ENCODE data around the gene TMEM232. TPM values are rescaled to one million over a fixed set of nuclear protein-coding genes. Genes with fewer than 3 reads are reported as not detected.
"Not testable (repeated sequence)": the region's sequence is repeated elsewhere in the genome, so short reads cannot be mapped to it uniquely, and the experiment has no call there.

The TMEM232 gene
- total RNA-seq, 3 donors from 2014 or later = 0.28 to 0.90 (median 0.29) TPM

GRCh38 chr5:110735556-110735955 lies 9.1 kb upstream of the TMEM232 start:
- no peak for DNase-seq
- no peaks in the 10 kb centered on the region for H3K36me3 Mint-ChIP-seq (ENCODE audit: insufficient read depth)
- peaks cover 16% of the 10 kb centered on the region for H3K4me1 Mint-ChIP-seq (ENCODE audit: low read depth)
- peaks cover 25% of the 10 kb centered on the region for H3K27me3 Mint-ChIP-seq (ENCODE audit: low read depth)
- H3K9me3 Mint-ChIP-seq = no peaks in the 10 kb centered on the region
- no peak overlapping the region for H3K4me3 Mint-ChIP-seq
- no peak for ATAC-seq

- DNase-seq (no peak), ATAC-seq (no peak)
- H3K27me3 Mint-ChIP-seq (ENCODE audit: low read depth) = peaks cover 31% of the 10 kb centered on the region
- H3K4me1 Mint-ChIP-seq (ENCODE audit: low read depth) = peaks cover 8% of the 10 kb centered on the region
- no peak overlapping the region for H3K4me3 Mint-ChIP-seq
- no peaks in the 10 kb centered on the region for H3K36me3 Mint-ChIP-seq (ENCODE audit: insufficient read depth)
- H3K9me3 Mint-ChIP-seq = no peaks in the 10 kb centered on the region
These were observed 7.6 kb upstream of the TMEM232 start for GRCh38 chr5:110734101-110734500.

DNA sequence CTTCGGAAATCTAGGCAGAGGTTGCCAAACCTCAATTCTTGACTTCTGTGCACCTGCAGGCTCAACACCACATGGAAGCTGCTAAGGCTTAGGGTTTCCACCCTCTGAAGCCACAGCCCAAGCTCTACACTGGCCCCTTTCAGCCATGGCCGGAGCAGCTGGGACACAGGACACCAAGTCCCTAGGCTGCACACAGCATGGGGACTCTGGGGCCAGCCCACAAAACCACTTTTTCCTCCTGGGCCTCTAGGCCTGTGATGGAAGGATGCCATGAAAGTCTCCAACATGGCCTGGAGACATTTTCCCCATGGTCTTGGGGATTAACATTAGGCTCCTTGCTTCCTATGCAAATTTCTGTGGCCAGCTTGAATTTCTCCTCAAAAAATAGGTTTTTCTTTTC lies 5.0 kb upstream of the TMEM232 start:
- H3K36me3 Mint-ChIP-seq (ENCODE audit: insufficient read depth); ATAC-seq; H3K4me3 Mint-ChIP-seq; H3K9me3 Mint-ChIP-seq; H3K4me1 Mint-ChIP-seq (ENCODE audit: low read depth); DNase-seq: not testable (repeated sequence)
- H3K27me3 Mint-ChIP-seq (ENCODE audit: low read depth) = peaks cover 29% of the 10 kb centered on the region

DNA sequence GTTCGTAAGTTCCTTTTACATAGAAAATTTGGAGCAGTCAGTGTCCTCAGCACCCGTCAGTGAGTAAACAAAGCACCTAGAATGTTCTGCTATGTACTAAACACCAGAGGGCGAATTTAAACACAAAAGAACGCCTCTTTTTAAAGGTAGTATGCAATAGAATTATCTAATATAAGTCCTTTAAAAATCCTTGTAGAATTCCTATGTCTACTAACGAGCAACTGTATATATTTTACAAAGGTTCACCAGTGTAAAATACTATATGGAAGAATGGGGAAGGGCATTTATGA lies 499 bp upstream of the TMEM232 start:
- Mint-ChIP-seq H3K9me3 (no peaks in the 10 kb centered on the region), H3K27me3 (ENCODE audit: low read depth) (peaks cover 10% of the 10 kb centered on the region), H3K4me3 (peak overlapping the region; percentile 75), H3K36me3 (ENCODE audit: insufficient read depth) (no peaks in the 10 kb centered on the region), H3K4me1 (ENCODE audit: low read depth) (peaks cover 6% of the 10 kb centered on the region)
- no peak for DNase-seq
- peak; percentile 39 to 58 for ATAC-seq

GRCh38 chr5:110718311-110718710 lies 8.2 kb downstream of the TMEM232 start:
- DNase-seq = no peak
- no peaks in the 10 kb centered on the region for H3K9me3 Mint-ChIP-seq
- ATAC-seq = no peak
- no peaks in the 10 kb centered on the region for H3K4me1 Mint-ChIP-seq (ENCODE audit: low read depth)
- H3K27me3 Mint-ChIP-seq (ENCODE audit: low read depth) = peaks cover 15% of the 10 kb centered on the region
- H3K4me3 Mint-ChIP-seq = no peak overlapping the region
- H3K36me3 Mint-ChIP-seq (ENCODE audit: insufficient read depth) = no peaks in the 10 kb centered on the region

DNA sequence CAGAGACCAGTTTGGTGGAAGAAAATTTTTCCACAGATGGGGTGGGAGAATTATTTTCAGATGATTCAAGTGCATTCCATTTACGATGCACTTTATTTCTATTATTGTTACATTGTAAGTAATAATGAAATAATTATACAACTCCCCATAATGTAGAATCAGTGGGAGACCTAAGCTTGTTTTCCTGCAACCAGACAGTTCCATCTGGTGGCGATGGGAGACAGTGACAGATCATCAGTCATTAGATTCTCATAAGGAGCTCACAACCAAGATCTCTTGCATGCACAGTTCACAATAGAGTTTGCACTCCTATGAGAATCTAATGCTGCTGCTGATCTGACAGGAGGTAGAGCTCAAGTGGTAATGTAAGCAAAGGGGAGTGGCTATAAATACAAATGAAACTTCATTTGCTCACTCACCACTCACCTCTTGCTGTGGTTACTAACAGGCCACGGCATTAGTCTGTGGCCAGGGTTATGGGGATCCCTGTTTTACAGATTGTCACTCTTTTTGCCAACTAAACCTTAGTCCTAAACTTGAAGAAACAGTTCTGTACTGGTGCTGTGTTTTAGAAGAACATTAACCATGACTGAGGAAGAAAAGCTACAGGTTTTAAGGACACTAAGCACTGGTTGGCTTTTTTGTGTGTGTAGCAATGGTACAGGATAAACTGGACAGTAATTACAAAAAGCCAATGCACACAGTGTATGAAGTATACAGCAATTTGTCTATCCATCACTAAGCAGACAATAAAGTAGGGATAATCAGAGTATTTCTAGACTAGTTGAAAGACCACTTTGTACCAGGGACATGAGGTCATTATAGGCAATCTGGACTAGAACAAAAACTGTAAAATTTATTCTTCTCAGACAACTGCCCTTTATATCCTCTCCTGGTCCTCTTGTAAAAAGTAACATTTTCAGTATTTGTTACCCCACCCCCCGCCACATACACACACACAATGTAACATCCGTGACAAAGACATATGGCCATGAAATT lies 9.9 kb downstream of the TMEM232 start:
- no peak overlapping the region for H3K4me3 Mint-ChIP-seq
- no peaks in the 10 kb centered on the region for H3K9me3 Mint-ChIP-seq
- DNase-seq = no peak
- no peaks in the 10 kb centered on the region for H3K4me1 Mint-ChIP-seq (ENCODE audit: low read depth)
- no peak for ATAC-seq
- H3K36me3 Mint-ChIP-seq (ENCODE audit: insufficient read depth) = no peaks in the 10 kb centered on the region
- H3K27me3 Mint-ChIP-seq (ENCODE audit: low read depth) = peaks cover 17% of the 10 kb centered on the region

DNA sequence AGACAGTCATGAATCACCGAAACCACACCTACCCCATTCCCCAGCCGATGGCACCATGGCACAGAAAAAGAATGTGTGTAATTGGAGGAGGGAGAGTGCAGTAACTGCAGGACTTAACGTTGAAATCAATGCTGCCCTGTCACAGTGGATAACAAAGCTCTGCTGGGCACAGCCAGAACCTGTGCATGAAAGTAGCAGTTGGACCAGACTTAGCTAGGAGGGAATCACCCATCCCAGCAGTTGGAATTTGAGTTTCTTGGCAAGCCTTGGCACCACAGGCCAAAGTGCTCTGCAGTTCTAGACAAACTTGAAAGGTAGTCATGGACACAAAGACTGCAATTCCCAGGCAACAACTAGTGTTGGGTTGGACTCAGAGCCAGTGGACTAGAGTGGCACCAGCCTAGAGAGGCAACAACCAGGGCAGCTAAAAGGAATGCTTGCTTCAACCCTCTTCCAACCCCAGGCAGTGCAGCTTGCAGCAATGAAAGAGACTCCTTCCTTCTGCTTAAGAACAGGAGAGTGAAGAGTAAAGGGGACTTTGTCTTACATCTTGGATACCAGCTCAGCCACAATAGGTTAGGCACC lies 19.1 kb downstream of the TMEM232 start:
- H3K36me3 Mint-ChIP-seq (ENCODE audit: insufficient read depth) = no peaks in the 10 kb centered on the region
- H3K4me1 Mint-ChIP-seq (ENCODE audit: low read depth) = no peaks in the 10 kb centered on the region
- no peak for DNase-seq
- H3K4me3 Mint-ChIP-seq = no peak overlapping the region
- peaks cover 24% of the 10 kb centered on the region for H3K27me3 Mint-ChIP-seq (ENCODE audit: low read depth)
- no peak for ATAC-seq
- H3K9me3 Mint-ChIP-seq = no peaks in the 10 kb centered on the region

DNA sequence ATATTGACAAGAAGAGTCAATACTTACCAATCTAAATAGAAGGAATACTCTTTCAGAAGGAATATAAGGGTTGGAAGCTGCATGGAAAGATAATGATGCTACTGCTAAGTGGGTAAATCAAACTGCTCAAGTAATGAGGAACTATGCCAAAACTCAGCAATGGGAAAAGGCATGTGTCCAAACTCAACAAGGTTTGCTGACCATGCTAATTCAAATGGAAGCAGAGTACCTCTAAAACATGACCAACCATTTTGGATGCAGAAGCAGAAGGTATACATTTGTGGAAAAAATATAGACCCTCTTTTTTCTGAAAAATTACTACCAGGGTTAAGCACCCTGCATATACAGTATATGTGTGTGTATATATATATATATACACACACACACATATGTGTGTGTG lies 21.1 kb downstream of the TMEM232 start:
- H3K4me3 Mint-ChIP-seq = no peak overlapping the region
- no peaks in the 10 kb centered on the region for H3K9me3 Mint-ChIP-seq
- peaks cover 21% of the 10 kb centered on the region for H3K27me3 Mint-ChIP-seq (ENCODE audit: low read depth)
- ATAC-seq = no peak
- H3K36me3 Mint-ChIP-seq (ENCODE audit: insufficient read depth) = no peaks in the 10 kb centered on the region
- no peaks in the 10 kb centered on the region for H3K4me1 Mint-ChIP-seq (ENCODE audit: low read depth)
- DNase-seq = no peak

DNA sequence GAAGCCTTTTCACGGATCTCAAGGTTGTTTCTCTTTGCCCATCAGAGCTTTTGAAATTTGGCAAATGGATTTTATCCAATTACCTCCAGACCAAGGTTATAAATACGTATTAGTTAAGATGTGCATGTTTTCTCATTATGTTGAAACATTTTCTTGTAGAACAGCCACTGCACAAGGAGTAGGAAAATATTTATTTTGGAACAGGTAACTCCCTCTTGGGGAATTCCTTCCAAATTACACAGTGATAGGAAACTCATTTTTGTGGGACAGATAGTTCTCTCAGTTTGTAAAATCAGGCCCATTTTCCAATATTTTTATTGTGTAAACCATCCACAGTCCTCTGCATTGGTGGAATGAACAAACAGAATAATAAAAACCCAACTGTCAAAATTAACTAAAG lies 23.0 kb downstream of the TMEM232 start:
- Mint-ChIP-seq H3K9me3 (no peaks in the 10 kb centered on the region), H3K4me3 (no peak overlapping the region), H3K27me3 (ENCODE audit: low read depth) (peaks cover 14% of the 10 kb centered on the region), H3K36me3 (ENCODE audit: insufficient read depth) (no peaks in the 10 kb centered on the region), H3K4me1 (ENCODE audit: low read depth) (no peaks in the 10 kb centered on the region)
- ATAC-seq (no peak), DNase-seq (no peak)

GRCh38 chr5:110702704-110703103 lies 23.8 kb downstream of the TMEM232 start:
- Mint-ChIP-seq H3K36me3 (ENCODE audit: insufficient read depth) (no peaks in the 10 kb centered on the region), H3K4me3 (no peak overlapping the region), H3K27me3 (ENCODE audit: low read depth) (peaks cover 14% of the 10 kb centered on the region), H3K4me1 (ENCODE audit: low read depth) (no peaks in the 10 kb centered on the region), H3K9me3 (no peaks in the 10 kb centered on the region)
- no peak for DNase-seq
- ATAC-seq = no peak

DNA sequence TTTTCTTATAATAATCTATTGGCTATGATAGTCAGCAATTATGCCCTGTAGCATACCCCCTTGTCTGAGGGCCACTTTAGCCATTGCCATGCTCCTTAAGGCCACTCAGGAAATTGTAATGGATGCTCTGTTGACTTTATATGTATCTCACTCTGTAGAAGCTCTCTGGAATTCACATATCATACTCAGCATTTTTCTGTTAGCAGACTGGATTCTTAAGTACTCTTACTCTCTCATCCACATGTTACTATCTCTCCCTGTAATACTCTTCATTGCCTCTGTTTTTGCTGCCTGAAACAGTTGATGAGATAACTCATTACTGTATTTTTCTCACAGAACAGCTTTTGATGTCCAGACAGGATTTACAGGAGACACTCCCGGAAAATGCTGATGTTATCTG lies 24.2 kb downstream of the TMEM232 start:
- peaks cover 14% of the 10 kb centered on the region for H3K27me3 Mint-ChIP-seq (ENCODE audit: low read depth)
- DNase-seq (no peak), ATAC-seq (no peak)
- H3K9me3 Mint-ChIP-seq = no peaks in the 10 kb centered on the region
- H3K4me1 Mint-ChIP-seq (ENCODE audit: low read depth) = no peaks in the 10 kb centered on the region
- no peak overlapping the region for H3K4me3 Mint-ChIP-seq
- H3K36me3 Mint-ChIP-seq (ENCODE audit: insufficient read depth) = no peaks in the 10 kb centered on the region

GRCh38 chr5:110692669-110693068 lies 33.8 kb downstream of the TMEM232 start:
- not testable (repeated sequence) for H3K4me1 Mint-ChIP-seq (ENCODE audit: low read depth); H3K27me3 Mint-ChIP-seq (ENCODE audit: low read depth); DNase-seq; H3K36me3 Mint-ChIP-seq (ENCODE audit: insufficient read depth); ATAC-seq; H3K9me3 Mint-ChIP-seq; H3K4me3 Mint-ChIP-seq

DNA sequence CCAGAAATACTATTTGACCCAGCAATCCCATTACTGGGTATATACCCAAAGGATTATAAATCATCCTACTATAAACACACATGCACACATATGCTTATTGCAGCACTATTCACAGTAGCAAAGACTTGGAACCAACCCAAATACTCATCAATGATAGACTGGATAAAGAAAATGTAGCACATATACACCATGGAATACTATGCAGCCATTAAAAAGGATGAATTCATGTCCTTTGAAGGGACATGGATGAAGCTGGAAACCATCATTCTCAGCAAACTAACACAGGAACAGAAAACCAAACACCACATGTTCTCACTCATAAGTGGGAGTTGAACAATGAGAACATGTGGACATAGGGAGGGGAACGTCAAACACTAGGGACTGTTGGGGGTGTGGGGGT lies 35.9 kb downstream of the TMEM232 start:
- not testable (repeated sequence) for H3K4me1 Mint-ChIP-seq (ENCODE audit: low read depth); ATAC-seq; DNase-seq; H3K4me3 Mint-ChIP-seq; H3K27me3 Mint-ChIP-seq (ENCODE audit: low read depth); H3K36me3 Mint-ChIP-seq (ENCODE audit: insufficient read depth); H3K9me3 Mint-ChIP-seq

DNA sequence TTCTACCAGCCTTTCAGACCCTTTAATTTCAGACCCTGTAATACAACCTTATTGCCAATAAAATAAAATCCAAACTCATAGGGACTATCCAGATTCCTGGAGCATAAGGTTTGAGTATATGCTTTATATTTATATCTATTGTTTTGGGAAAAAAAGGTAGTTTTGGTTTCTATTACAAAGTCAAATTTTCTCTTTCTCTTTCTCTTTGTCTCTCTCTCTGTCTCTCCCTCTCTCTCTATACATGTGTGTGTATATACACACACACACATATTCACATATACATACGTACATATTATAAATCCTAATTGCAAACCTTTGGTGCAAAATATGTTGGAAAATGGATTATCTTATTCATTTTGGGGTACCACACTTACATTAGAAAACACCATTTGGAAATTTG lies 39.0 kb downstream of the TMEM232 start:
- H3K4me3 Mint-ChIP-seq = no peak overlapping the region
- DNase-seq (no peak), ATAC-seq (no peak)
- H3K4me1 Mint-ChIP-seq (ENCODE audit: low read depth) = peaks cover 2% of the 10 kb centered on the region
- H3K36me3 Mint-ChIP-seq (ENCODE audit: insufficient read depth) = no peaks in the 10 kb centered on the region
- no peaks in the 10 kb centered on the region for H3K9me3 Mint-ChIP-seq
- H3K27me3 Mint-ChIP-seq (ENCODE audit: low read depth) = no peaks in the 10 kb centered on the region

- Mint-ChIP-seq H3K27me3 (ENCODE audit: low read depth) (no peaks in the 10 kb centered on the region), H3K4me3 (no peak overlapping the region), H3K9me3 (no peaks in the 10 kb centered on the region), H3K4me1 (ENCODE audit: low read depth) (peaks cover 2% of the 10 kb centered on the region), H3K36me3 (ENCODE audit: insufficient read depth) (no peaks in the 10 kb centered on the region)
- ATAC-seq (no peak), DNase-seq (no peak)
These were observed 40.2 kb downstream of the TMEM232 start for GRCh38 chr5:110686270-110686669.
